Measurements from ENCODE around the gene RXRA. TPM values are rescaled to one million over a fixed set of nuclear protein-coding genes. Genes with fewer than 3 reads are reported as not detected.

The RXRA gene
- polyA plus RNA-seq, 1 of the 3 experiments (the other 2 are of a cell fraction), result 7.6 TPM

DNA sequence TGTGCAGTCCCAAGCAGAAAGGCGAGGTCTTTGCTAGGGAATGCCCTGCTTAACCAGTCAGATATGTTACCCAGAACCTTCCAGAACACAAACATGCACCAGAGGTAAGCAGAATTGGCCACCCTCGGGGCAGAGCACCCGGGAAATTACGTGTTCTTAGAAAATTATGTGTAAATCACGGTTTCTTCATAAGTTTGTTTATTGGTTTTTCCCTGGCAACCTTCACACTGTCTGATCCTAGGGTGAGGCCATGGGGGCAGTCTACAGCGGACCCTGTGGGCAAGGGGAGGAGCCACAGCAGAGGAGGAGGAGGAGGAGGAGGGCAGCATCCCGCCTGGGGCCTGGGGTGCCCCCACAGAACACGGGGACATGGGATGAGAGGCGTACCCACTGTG, 31.4 kb downstream of the RXRA start:
- no peak overlapping the region; a peak in 1 of 4 replicates for H3K27ac ChIP-seq (ENCODE audit: low read depth in 2 of 2, low read length in 1 of 2)
- H3K27me3 ChIP-seq (ENCODE audit: insufficient read depth), result no peaks in the 10 kb centered on the region
- peaks cover 18 to 90% of the 10 kb centered on the region in 2 experiments for H3K4me1 ChIP-seq (ENCODE audit: control insufficient read depth in 1 of 2, insufficient read depth in 2 of 2, low read depth in 1 of 2, low read length in 1 of 2)
- H3K79me2 ChIP-seq (ENCODE audit: insufficient read depth), result peaks cover 29% of the 10 kb centered on the region
- no peak overlapping the region for H3K4me2 ChIP-seq
- no peak for DNase-seq
- POLR2A ChIA-PET, result no interaction called here
- CTCF ChIA-PET, result interaction anchor here (0.9 to 1.2 kb wide), 3 partner anchors 9 to 85 kb away, joined by 3 read pairs; no protein-coding TSS in a partner anchor
- H3K9me3 ChIP-seq, result no peaks in the 10 kb centered on the region
- H3K9me2 ChIP-seq, result no peaks in the 10 kb centered on the region
- no peak overlapping the region for H3K9ac ChIP-seq
- no peak overlapping the region for H3K4me3 ChIP-seq (ENCODE audit: low read depth in 2 of 2, low read length in 1 of 2)
- H3K36me3 ChIP-seq (replicated peaks in 1 of 2; ENCODE audit: control insufficient read depth in 1 of 2, insufficient read depth in 2 of 2, low read length in 1 of 2), result no peaks in the 10 kb centered on the region
- WGBS (ENCODE audit: low lambda C conversion rate), result 94% methylated on average over 6 of the region's 9 CpGs
- peaks cover 9% of the 10 kb centered on the region for H3F3A ChIP-seq (replicated peaks; ENCODE audit: insufficient read depth)
- H2AFZ ChIP-seq (ENCODE audit: low read depth), result no peak overlapping the region
- TF ChIP-seq SIN3A (IDR thresholded peaks at IDR 0.05; ENCODE audit: borderline replicate concordance, low read depth, low read length), result no peak
- TF ChIP-seq RFX5 (IDR thresholded peaks at IDR 0.05; ENCODE audit: low read length), result no peak
- TF ChIP-seq, protein P1, sequence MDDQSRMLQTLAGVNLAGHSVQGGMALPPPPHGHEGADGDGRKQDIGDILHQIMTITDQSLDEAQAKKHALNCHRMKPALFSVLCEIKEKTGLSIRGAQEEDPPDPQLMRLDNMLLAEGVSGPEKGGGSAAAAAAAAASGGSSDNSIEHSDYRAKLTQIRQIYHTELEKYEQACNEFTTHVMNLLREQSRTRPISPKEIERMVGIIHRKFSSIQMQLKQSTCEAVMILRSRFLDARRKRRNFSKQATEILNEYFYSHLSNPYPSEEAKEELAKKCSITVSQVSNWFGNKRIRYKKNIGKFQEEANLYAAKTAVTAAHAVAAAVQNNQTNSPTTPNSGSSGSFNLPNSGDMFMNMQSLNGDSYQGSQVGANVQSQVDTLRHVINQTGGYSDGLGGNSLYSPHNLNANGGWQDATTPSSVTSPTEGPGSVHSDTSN (IDR thresholded peaks at IDR 0.05), result no peak
- no peak for TF ChIP-seq CTCF (IDR thresholded peaks at IDR 0.05)
- no peak for TF ChIP-seq EZH2phosphoT487 (IDR thresholded peaks at IDR 0.05; ENCODE audit: borderline replicate concordance, low read depth)
- no peak for TF ChIP-seq SMC3 (IDR thresholded peaks at IDR 0.05; ENCODE audit: low read depth, low read length)
- H4K20me1 ChIP-seq (ENCODE audit: insufficient read depth), result peaks cover 96% of the 10 kb centered on the region

- H3K4me1 ChIP-seq (ENCODE audit: control insufficient read depth in 1 of 2, insufficient read depth in 2 of 2, low read depth in 1 of 2, low read length in 1 of 2), result peaks cover 18 to 90% of the 10 kb centered on the region in 2 experiments
- peaks cover 9% of the 10 kb centered on the region for H3F3A ChIP-seq (replicated peaks; ENCODE audit: insufficient read depth)
- 100% methylated on average over 3 of the region's 16 CpGs for WGBS (ENCODE audit: low lambda C conversion rate)
- peak overlapping the region in 1 of 2 experiments; percentile 56; a peak in 2 of 4 replicates for H3K27ac ChIP-seq (ENCODE audit: low read depth in 2 of 2, low read length in 1 of 2)
- no peaks in the 10 kb centered on the region for H3K9me2 ChIP-seq
- ChIA-PET CTCF (interaction anchor here (0.9 to 2.0 kb wide), 7 partner anchors 7 to 187 kb away, joined by 3 to 9 read pairs (median 3); no protein-coding TSS in a partner anchor), POLR2A (no interaction called here)
- H3K27me3 ChIP-seq (ENCODE audit: insufficient read depth), result no peaks in the 10 kb centered on the region
- H3K9ac ChIP-seq, result no peak overlapping the region
- H3K9me3 ChIP-seq, result no peaks in the 10 kb centered on the region
- DNase-seq, result no peak
- H4K20me1 ChIP-seq (ENCODE audit: insufficient read depth), result peaks cover 96% of the 10 kb centered on the region
- no peak overlapping the region for H3K4me3 ChIP-seq (ENCODE audit: low read depth in 2 of 2, low read length in 1 of 2)
- TF ChIP-seq MEF2A (IDR thresholded peaks at IDR 0.05; ENCODE audit: borderline replicate concordance, low read depth) (no peak), RCOR1 (IDR thresholded peaks at IDR 0.05; ENCODE audit: low read length) (no peak), EP300 (IDR thresholded peaks at IDR 0.05; ENCODE audit: borderline replicate concordance in 1 of 2, low read depth in 1 of 2, low read length in 1 of 2) (peak in 1 of 2 experiments; percentile 24; a peak in 1 of 4 replicates)
- H3K79me2 ChIP-seq (ENCODE audit: insufficient read depth), result peaks cover 29% of the 10 kb centered on the region
- no peak overlapping the region; the same call in 1 of the 2 replicates for H3K4me2 ChIP-seq
- no peak overlapping the region for H2AFZ ChIP-seq (ENCODE audit: low read depth)
- no peaks in the 10 kb centered on the region for H3K36me3 ChIP-seq (replicated peaks in 1 of 2; ENCODE audit: control insufficient read depth in 1 of 2, insufficient read depth in 2 of 2, low read length in 1 of 2)
These were observed 31.9 kb downstream of the RXRA start for GRCh38 chr9:134358026-134358661.
